Mesendoderm (in vitro differentiated cells): ENCODE data around the gene ERFE.

ENCODE experiments used
- DNase-seq: peaks from one replicate; pipeline ENCODE4 v3.0.0; 2013
- H2AK5ac ChIP-seq: 2 replicates; pipeline ENCODE4 v1.6.1; 2013; ENCODE audit warnings: low read length, inconsistent platforms
- H2BK120ac ChIP-seq: 2 replicates; pipeline ENCODE4 v1.6.1; 2013; ENCODE audit warnings: low read depth, mild to moderate bottlenecking, low read length, moderate library complexity, mixed read lengths
- H2BK15ac ChIP-seq: replicated peaks from 2 replicates; pipeline ENCODE4 v1.6.1; 2013; ENCODE audit warnings: low read depth, mild to moderate bottlenecking, moderate library complexity
- H2BK5ac ChIP-seq: 2 replicates; pipeline ENCODE4 v1.6.1; 2013; ENCODE audit warnings: low read length, inconsistent platforms
- H3K18ac ChIP-seq: 2 replicates; pipeline ENCODE4 v1.6.1; 2013; ENCODE audit warnings: mild to moderate bottlenecking, low read length, mixed read lengths
- H3K23ac ChIP-seq: one replicate; pipeline ENCODE4 v1.6.1; 2013; ENCODE audit warnings: low read length
- H3K27ac ChIP-seq: 2 replicates; pipeline ENCODE4 v1.5.1; 2013; ENCODE audit warnings: low read depth, mild to moderate bottlenecking, inconsistent platforms, low read length, moderate library complexity
- H3K27me3 ChIP-seq: 2 replicates; pipeline ENCODE4 v1.6.1; 2013; ENCODE audit warnings: low read length, control low read depth, mild to moderate bottlenecking, inconsistent platforms; ENCODE audit not compliant: insufficient read depth, poor library complexity
- H3K36me3 ChIP-seq: 2 replicates; pipeline ENCODE4 v1.6.1; 2013; ENCODE audit warnings: low read length, inconsistent platforms; ENCODE audit not compliant: control insufficient read depth, insufficient read depth
- H3K4ac ChIP-seq: one replicate; pipeline ENCODE4 v1.6.1; 2013; ENCODE audit warnings: low read depth, mild to moderate bottlenecking, low read length, moderate library complexity
- H3K4me1 ChIP-seq: 2 replicates; pipeline ENCODE4 v1.6.1; 2013; ENCODE audit warnings: low read depth, low read length, inconsistent platforms; ENCODE audit not compliant: control insufficient read depth
- H3K4me2 ChIP-seq: 2 replicates; pipeline ENCODE4 v1.6.1; 2013; ENCODE audit warnings: low read length
- H3K4me3 ChIP-seq: 2 replicates; pipeline ENCODE4 v1.5.1; 2013; ENCODE audit warnings: mild to moderate bottlenecking, low read length
- H3K56ac ChIP-seq: one replicate; pipeline ENCODE4 v1.6.1; 2013; ENCODE audit warnings: low read length
- H3K79me1 ChIP-seq: 2 replicates; pipeline ENCODE4 v1.6.1; 2013; ENCODE audit warnings: low read length, inconsistent platforms
- H3K79me2 ChIP-seq: 2 replicates; pipeline ENCODE4 v1.6.1; 2013; ENCODE audit warnings: mild to moderate bottlenecking, low read length; ENCODE audit not compliant: control insufficient read depth, insufficient read depth
- H3K9ac ChIP-seq: 2 replicates; pipeline ENCODE4 v1.6.1; 2013; ENCODE audit warnings: low read length, inconsistent platforms
- H4K5ac ChIP-seq: one replicate; pipeline ENCODE4 v1.6.1; 2013; ENCODE audit warnings: low read length
- H4K8ac ChIP-seq: one replicate; pipeline ENCODE4 v1.6.1; 2013; ENCODE audit warnings: low read depth, mild to moderate bottlenecking, control low read depth, low read length, moderate library complexity
- WGBS: extraction: QIAGEN DNeasy Blood & Tissue Kit; methylation state at CpG from one replicate; pipeline ENCODE4 v1.1.7; 2013; ENCODE audit warnings: low lambda C conversion rate, missing lambda C conversion rate; ENCODE audit not compliant: insufficient coverage; ENCODE audit errors: extremely low coverage; 5-methylcytosine and 5-hydroxymethylcytosine counted together

ERFE gene

GRCh38 chr2:238155761-238156694 lies 2.7 kb upstream of the ERFE start:
- Histone ChIP-seq H2BK120ac (no peak overlapping the region), H3K4ac (no peak overlapping the region), H4K5ac (no peak overlapping the region), H2BK5ac (no peak overlapping the region), H3K79me2 (no peaks in the 10 kb centered on the region), H3K4me3 (no peak overlapping the region), H3K9ac (no peak overlapping the region), H3K56ac (no peak overlapping the region), H3K27ac (no peak overlapping the region), H2AK5ac (no peak overlapping the region), H4K8ac (no peak overlapping the region), H3K4me2 (no peak overlapping the region), H3K27me3 (peaks cover 3% of the 10 kb centered on the region), H3K79me1 (no peaks in the 10 kb centered on the region), H2BK15ac (no peak overlapping the region), H3K18ac (no peak overlapping the region), H3K23ac (no peak overlapping the region), H3K36me3 (no peaks in the 10 kb centered on the region), H3K4me1 (no peaks in the 10 kb centered on the region)
- no CpG with 5 or more reads among the region's 18 CpGs for WGBS
- no peak for DNase-seq

DNA sequence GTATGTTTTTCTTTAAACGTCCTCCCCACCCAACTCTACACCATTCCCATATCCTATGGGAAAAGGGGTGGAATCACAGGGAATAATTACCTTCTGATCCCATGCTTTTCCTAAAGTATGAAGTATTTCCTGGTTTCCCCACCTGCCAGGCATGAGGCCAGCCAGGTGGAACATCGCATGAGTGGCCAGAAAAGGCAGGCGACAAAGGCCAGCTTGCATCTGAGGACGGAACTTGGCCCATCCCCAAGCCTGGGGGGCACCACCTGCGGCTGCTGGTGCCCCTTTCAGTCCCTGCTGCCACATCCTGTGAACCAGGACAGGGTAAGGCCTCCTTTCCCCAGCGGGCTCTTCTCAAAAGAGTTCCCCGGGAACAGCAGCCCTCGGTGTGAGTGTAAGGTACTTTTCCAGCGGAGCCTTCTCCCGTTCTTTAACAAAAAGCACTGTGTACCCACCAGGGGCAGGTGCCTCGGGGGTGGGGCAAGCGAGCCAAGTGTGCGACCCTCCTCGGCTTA lies 1.2 kb upstream of the ERFE start:
- no peaks in the 10 kb centered on the region for H3K79me1 ChIP-seq
- no peak overlapping the region for H4K8ac ChIP-seq
- no peak overlapping the region for H3K4me3 ChIP-seq
- no peak overlapping the region for H2BK120ac ChIP-seq
- no peak overlapping the region for H3K23ac ChIP-seq
- no peak for DNase-seq
- no peak overlapping the region for H3K18ac ChIP-seq
- no peak overlapping the region for H3K9ac ChIP-seq
- peaks cover 3% of the 10 kb centered on the region for H3K27me3 ChIP-seq
- WGBS, result no CpG with 5 or more reads among the region's 14 CpGs
- no peak overlapping the region for H3K4ac ChIP-seq
- H2BK5ac ChIP-seq, result no peak overlapping the region
- no peaks in the 10 kb centered on the region for H3K36me3 ChIP-seq
- no peak overlapping the region for H2BK15ac ChIP-seq
- H4K5ac ChIP-seq, result no peak overlapping the region
- H3K4me2 ChIP-seq, result no peak overlapping the region
- H3K79me2 ChIP-seq, result no peaks in the 10 kb centered on the region
- H3K4me1 ChIP-seq, result no peaks in the 10 kb centered on the region
- H3K56ac ChIP-seq, result no peak overlapping the region
- no peak overlapping the region for H3K27ac ChIP-seq
- no peak overlapping the region for H2AK5ac ChIP-seq

- no peaks in the 10 kb centered on the region for H3K79me2 ChIP-seq
- no peak for DNase-seq
- H3K56ac ChIP-seq, result no peak overlapping the region
- no peak overlapping the region for H3K27ac ChIP-seq
- no peak overlapping the region for H2BK120ac ChIP-seq
- H4K5ac ChIP-seq, result no peak overlapping the region
- H2BK15ac ChIP-seq, result no peak overlapping the region
- H3K9ac ChIP-seq, result no peak overlapping the region
- no peak overlapping the region for H3K4ac ChIP-seq
- peaks cover 3% of the 10 kb centered on the region for H3K27me3 ChIP-seq
- no peak overlapping the region for H4K8ac ChIP-seq
- H2BK5ac ChIP-seq, result no peak overlapping the region
- no peak overlapping the region for H3K23ac ChIP-seq
- H3K4me3 ChIP-seq, result no peak overlapping the region
- no peak overlapping the region for H2AK5ac ChIP-seq
- no peaks in the 10 kb centered on the region for H3K79me1 ChIP-seq
- H3K36me3 ChIP-seq, result no peaks in the 10 kb centered on the region
- H3K4me1 ChIP-seq, result no peaks in the 10 kb centered on the region
- no peak overlapping the region for H3K18ac ChIP-seq
- no CpG with 5 or more reads among the region's 21 CpGs for WGBS
- no peak overlapping the region for H3K4me2 ChIP-seq
Observed at GRCh38 chr2:238158018-238158508, 707 bp upstream of the ERFE start.

- Histone ChIP-seq H3K27ac (no peak overlapping the region), H3K23ac (no peak overlapping the region), H3K79me2 (no peaks in the 10 kb centered on the region), H4K5ac (no peak overlapping the region), H2AK5ac (no peak overlapping the region), H3K18ac (no peak overlapping the region), H2BK5ac (no peak overlapping the region), H2BK120ac (no peak overlapping the region), H3K56ac (peak overlapping the region; percentile 61), H3K36me3 (no peaks in the 10 kb centered on the region), H3K79me1 (no peaks in the 10 kb centered on the region), H3K27me3 (peaks cover 11% of the 10 kb centered on the region), H3K4me3 (no peak overlapping the region), H2BK15ac (no peak overlapping the region), H3K4ac (no peak overlapping the region), H3K4me1 (no peaks in the 10 kb centered on the region), H4K8ac (no peak overlapping the region), H3K9ac (peak overlapping the region; percentile 40), H3K4me2 (peak overlapping the region; percentile 16)
- no CpG with 5 or more reads among the region's 52 CpGs for WGBS
- DNase-seq, result no peak
Observed at GRCh38 chr2:238159071-238159539, 335 bp downstream of the ERFE start.

GRCh38 chr2:238159661-238160205 lies 963 bp downstream of the ERFE start:
- H3K27me3 ChIP-seq, result peaks cover 11% of the 10 kb centered on the region
- no peak overlapping the region for H3K56ac ChIP-seq
- no peak overlapping the region for H3K23ac ChIP-seq
- H4K5ac ChIP-seq, result no peak overlapping the region
- H3K79me2 ChIP-seq, result no peaks in the 10 kb centered on the region
- H2BK5ac ChIP-seq, result no peak overlapping the region
- no peak overlapping the region for H3K4me3 ChIP-seq
- H3K27ac ChIP-seq, result no peak overlapping the region
- H3K18ac ChIP-seq, result no peak overlapping the region
- no peaks in the 10 kb centered on the region for H3K79me1 ChIP-seq
- no peak overlapping the region for H2AK5ac ChIP-seq
- WGBS, result no CpG with 5 or more reads among the region's 10 CpGs
- no peak overlapping the region for H3K4me2 ChIP-seq
- H3K9ac ChIP-seq, result no peak overlapping the region
- H2BK120ac ChIP-seq, result no peak overlapping the region
- H3K36me3 ChIP-seq, result no peaks in the 10 kb centered on the region
- no peak overlapping the region for H4K8ac ChIP-seq
- H3K4me1 ChIP-seq, result no peaks in the 10 kb centered on the region
- no peak for DNase-seq
- no peak overlapping the region for H3K4ac ChIP-seq
- no peak overlapping the region for H2BK15ac ChIP-seq
